ENCODE data around the gene KCNH1.

Gene KCNH1

DNA sequence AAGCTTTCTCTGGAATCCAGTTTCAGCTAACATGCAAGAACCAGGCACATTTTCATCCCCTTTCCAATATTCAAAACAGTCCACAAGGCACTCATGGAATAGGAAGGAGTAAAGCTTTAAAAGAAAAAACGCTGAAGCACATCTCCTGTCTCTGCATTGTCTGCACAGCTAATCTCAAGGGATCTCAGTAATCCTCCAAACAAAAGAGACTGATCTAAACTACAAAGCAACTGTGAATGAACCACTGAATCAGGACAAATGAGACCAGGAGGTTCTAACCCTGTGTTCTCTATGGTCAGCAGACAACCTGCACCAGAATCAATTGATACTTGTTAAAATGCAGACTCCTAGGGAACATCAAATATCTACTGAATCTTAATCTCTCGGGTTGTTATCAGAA is 406.2 kb downstream of the KCNH1 start:
- DNase-seq (ENCODE audit: low read depth in 1 of 2, low spot score in 1 of 2): no peak

DNA sequence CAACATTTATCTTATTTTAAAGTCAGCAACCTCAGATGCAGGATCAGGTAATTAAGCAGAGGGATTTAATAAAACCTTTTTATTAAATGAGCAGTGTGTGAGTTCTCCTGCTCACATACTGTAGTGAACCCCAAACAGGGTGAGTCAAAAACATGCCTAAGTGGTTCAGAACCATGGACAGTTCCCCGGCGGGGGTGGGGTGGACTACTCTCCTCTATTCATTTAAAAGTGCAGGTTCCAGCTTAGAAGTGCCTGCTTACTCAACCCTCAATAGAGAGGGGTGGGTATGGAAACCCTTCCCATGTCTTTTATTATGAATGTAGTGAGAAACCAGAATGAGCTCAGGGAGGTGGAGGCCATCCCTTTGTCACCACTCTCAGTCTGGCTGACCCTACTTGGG is 407.3 kb downstream of the KCNH1 start:
- DNase-seq (ENCODE audit: low read depth in 1 of 2, low spot score in 1 of 2): no peak

DNA sequence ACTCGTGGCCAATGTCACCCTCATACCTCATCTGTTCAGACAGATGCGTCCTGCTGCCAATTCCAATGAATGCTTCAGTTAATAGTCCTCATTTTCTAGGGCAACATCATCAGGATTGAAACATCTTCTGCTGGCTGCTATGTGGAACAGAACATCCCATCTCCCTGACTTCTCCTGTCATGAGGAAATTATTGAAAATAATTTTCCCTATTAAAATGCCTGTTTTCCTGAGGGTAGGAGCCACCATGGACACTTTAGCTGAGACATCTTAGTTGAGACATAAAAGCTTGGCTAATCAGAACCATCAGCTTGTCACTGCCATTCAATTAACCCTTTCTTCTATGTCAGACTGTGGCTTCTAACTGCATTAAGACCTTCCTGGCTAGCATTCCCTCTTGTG is 409.2 kb downstream of the KCNH1 start:
- no peak for DNase-seq (ENCODE audit: low read depth in 1 of 2, low spot score in 1 of 2)

DNA sequence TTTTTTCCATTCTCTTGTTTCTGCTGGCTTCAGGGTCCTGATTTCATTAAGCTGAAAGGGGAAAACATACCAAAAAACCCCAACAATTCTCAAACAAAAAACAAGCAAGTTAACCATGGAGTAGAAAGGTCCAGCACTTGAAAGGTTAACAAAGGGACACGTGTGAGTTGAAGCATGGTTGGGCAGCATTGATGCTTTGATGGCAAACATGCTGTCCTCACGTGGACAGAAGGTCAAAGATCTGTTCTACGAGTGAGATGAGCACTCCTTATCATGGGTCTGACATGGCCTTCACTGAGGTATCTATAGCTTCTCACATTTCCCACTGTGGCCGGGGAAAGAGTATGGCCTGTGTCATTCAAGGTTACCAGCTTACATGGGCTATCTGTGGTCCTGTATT is 410.3 kb downstream of the KCNH1 start:
- no peak for DNase-seq (ENCODE audit: low read depth in 1 of 2, low spot score in 1 of 2)

DNA sequence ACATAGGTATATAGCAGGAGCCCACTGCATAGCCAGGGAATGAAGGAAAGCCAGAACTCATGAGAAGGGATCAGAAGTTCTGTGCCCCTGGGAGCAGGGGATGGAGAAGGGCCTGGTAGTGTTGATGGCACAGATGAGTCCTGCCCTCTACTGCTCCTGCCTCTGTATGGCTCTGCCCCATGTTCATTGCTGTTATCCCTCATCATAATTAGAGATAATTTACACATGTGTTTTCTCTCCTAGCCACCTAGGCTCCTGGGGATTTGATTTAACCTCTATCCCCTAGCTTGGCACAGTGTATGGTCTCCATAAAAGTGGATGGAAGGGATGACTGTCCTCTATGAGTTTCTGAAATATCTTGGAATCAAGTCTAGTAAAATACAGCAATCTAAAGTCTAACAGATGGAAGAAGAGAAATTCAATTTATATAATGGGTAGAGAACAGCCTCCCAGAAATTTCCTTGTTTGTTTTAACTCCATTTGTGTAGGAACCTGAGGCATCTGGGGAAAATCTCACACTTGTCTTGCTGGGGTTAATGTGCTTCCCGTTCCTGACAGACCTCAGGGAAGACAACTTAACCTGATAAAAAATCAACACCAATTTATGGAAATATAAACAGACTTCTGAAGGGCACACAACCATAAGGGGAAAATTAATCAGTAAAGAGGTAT is 411.4 kb downstream of the KCNH1 start:
- DNase-seq (ENCODE audit: low read depth in 1 of 2, low spot score in 1 of 2): no peak

DNA sequence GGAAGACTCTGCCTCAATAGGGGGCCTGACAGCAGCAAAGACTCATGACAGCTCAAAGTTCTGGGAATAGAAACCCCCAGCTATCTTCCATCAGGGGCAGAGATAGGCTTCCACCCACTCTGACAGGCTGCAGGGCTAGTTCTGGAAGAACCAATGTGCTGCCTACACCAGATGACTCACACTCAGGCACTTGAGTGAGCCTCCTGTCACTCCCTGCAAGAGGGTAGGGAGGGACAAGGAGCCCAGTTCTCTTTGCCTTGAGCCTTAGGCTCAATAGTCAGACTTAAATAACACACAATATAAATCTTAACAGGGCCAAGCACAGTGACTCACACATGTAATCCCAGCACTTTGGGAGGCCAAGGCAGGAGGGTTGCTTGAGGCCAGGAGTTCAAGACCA is 418.9 kb downstream of the KCNH1 start:
- DNase-seq (ENCODE audit: low read depth in 1 of 2, low spot score in 1 of 2): no peak

DNA sequence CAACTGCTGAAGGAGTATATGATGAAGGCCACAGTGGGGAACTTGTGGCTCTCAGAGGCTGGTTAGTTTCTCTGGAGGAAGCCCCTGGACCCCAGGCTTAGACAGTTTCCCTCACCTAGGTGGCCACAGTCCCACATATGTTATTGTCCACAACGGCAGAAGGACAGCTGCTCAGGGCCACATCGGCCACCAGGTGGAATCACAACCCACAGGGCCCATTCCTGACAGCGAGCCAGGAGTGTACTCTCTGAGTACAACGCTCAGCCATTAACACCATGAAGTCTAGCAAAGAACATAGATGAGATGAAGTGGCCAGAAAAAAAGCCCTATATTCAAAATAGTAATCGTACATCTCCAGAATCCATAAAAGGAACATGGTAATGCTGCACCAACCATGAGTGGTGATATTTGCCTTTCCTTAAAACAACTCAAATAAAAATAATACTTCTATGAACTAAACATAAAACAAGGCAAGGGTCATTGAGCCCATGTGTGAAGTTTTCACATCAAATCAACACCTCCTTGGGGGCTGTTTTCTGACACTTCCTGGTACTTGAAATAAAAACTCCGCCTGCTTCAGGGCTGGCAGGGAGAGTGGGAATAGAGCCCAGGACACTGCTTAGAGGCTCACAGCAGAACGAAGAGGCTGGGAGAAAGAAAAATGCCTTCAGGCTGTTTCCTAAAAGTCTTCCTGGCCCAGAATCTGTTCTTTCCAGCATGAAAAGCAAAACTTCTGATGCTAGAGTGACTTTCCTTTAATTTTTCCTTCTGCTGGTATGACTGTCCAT is 421.9 kb downstream of the KCNH1 start:
- DNase-seq (ENCODE audit: low read depth in 1 of 2, low spot score in 1 of 2): no peak

DNA sequence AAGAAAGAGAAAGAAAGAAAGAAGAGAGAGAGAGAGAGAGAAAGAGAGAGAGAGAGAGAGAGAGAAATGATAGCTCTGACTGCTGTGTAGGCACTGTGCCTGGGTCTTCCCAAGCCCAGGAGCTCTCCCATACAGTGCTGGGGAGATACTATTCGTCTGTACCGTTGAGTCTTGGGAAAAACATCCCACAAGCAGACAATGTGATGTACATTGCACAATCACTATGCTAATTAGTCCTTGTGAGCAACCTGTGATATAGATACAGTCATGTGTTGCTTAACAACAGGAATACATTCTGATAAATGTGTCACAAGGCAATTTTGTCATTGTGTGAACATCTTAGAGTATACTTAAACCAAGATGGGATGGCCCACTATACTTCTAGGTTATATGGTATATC is 424.2 kb downstream of the KCNH1 start:
- DNase-seq (ENCODE audit: low read depth in 1 of 2, low spot score in 1 of 2): no peak

DNA sequence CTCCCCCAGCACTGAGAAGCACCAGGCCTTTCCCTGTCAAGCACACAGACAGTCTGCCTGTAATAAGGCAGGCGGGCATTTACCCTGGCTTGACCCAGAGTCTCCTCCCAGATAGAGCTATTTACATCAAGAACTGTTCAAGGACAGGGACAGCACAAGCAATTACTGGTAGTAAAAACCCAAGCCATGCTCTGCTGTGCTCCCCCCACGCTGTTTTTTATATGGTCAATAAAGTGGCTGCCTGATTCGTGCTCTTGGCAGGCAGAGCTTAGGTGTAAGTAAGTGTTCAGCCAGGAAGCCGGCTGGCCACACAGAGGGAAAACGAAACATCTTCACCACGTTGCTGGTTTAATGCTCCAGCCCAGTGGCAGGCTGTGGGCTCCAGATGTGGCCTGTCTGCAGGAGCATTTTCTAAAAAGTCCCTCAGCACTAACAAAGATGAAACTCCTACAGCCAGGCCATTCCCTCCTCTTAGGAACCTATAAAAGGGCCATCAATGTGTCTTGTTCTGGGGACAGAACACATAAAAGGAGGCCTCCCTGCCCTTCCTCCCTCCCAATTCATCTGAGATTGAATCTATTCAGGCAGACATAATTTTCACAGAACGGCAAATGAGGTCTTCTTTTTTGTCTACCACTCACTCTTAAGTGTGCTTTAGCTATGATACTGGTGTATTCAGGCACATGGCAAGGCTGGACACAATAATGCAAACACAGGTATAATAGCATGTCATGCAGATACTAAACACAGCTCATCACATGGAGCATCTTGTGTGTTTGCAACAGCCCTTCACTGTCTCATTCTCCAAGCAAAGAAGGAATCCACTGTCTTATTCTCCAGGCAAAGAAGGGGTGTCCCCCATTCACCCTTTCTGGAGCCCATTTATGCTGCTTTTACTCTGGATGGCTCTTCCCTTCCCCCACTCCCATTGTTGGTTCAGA is 426.4 kb downstream of the KCNH1 start:
- DNase-seq (ENCODE audit: low read depth in 1 of 2, low spot score in 1 of 2): no peak

DNA sequence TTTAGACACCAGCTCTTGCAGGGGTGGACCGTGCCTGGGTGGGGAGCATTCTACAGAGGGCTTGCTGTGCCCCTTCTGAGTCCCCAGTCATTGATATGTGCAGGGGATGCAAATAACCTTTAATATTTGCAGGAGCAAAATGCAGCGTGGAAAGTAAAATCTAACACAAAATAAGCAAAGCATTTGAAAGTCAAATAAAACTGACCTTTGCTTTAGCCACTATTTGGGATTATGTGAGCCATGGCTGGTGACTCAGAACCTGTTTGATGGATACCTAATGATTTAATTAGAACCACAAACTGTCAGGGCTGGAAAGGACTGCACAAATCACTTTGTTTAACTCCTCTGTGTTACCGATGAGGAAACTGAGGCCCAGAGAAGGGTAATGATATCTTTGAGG is 427.7 kb downstream of the KCNH1 start:
- DNase-seq (ENCODE audit: low read depth in 1 of 2, low spot score in 1 of 2): no peak

DNA sequence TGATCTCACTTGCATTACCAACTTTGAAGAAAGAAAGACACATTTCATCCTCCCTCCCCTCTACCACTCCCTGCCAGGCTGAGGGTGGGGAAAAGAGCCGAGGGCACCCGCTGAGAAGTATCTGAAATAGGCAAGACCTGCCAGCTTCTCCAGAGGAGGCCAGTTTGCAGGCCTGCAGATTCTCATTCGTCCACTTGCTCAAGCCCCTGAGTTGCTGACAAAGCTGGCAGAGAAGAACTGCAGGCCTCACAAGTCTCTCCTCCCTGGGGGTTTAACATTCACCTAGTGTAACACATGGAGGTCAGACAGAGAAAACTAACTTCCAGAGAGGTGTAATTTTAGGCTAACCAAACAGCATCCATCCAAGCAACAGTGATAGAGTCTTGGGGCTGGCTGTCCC is 428.9 kb downstream of the KCNH1 start:
- DNase-seq (ENCODE audit: low read depth in 1 of 2, low spot score in 1 of 2): no peak

DNA sequence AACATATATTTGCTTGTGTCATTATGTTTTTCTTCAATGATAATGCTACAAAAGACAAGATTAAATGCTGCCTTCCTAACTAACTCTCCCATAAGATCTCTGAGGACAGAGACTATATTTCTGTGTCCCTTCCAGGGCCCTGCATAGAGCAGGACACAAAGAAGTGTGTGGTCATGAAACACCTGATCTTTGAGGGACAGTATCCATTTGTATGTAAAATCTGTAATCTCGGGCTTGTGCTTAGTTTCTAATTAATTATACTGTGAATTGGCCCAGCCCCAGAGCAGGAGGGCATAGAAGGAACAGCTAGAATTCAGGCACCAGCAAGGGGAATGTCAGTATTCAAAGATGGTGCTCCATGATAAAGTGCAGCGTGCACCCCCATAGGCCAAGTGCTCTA is 430.4 kb downstream of the KCNH1 start:
- DNase-seq (ENCODE audit: low read depth in 1 of 2, low spot score in 1 of 2): no peak

DNA sequence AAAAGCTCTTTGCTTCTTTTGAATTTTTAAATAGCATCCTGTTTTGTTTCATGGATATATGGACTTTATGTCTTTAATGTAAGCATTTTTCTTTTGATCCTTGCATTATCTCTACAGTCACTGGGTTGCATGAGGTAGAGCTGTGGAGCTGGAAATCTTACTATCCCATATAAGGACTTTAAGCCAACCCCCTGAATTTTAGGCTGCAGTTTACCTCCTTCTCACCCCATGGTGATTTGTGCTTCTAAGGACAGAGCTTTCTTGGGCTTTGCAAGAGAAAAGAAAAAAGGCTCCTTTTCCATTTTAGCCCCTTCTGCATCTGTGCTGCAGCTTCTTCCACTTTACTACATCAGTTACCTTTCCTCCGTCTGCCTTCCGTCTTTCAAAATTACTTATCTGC is 431.4 kb downstream of the KCNH1 start:
- no peak for DNase-seq (ENCODE audit: low read depth in 1 of 2, low spot score in 1 of 2)

DNA sequence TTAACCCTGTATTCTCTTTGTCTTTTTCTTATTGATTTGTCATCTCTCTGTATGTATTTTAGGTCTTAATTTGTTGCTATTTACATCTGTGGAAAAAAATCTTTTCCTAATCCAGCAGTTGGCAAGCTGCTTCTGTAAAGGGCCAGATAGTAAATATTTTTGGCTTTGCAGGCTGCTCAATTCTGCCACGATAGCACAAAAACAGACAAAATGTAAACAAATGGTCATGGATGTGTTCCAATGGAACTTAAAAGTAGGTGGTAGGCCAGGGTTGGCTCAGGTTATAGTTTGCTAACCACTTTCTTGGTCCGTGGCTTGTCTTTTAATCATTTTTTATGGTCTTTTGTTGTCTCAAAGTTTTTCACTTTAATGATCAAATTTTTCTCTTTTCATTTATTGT is 433.4 kb downstream of the KCNH1 start:
- DNase-seq (ENCODE audit: low read depth in 1 of 2, low spot score in 1 of 2): no peak

DNA sequence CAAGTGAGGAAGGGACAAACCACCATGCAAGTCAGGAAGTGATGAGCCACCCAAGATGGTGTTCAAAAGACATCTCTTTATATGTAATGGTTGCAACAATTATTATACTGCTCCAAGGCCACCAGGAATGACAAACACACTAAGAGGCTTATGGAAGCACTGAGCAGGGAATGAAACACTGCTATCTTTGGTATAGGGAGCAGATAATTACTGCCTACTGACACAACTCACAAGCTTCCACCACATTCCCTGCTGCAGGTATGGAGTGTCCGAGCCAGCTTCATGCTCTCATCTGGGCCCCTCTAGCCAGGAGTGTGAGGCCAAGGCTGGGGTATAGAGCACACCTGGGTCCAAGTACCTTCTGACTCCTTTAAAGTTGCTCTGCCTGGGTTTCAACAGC is 433.9 kb downstream of the KCNH1 start:
- DNase-seq (ENCODE audit: low read depth in 1 of 2, low spot score in 1 of 2): no peak

DNA sequence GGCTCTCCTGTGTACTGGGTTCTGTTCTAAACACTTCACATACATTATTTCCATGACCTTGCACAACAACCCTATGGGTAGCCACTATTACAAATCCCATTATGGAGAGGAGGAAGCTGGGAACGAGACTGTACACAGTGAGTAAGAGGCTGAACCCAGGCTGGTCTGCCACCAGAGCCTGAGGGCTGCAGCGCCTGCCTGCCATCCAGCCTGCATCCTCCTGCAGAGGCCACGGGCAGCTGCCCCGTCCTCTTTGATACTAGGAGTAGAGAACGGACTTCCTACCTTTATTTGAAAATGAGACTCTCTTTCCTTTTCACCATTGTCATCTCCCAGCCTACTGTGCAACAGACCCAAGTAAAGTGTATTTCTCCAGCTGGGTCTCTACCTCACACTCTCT is 435.3 kb downstream of the KCNH1 start:
- no peak for DNase-seq (ENCODE audit: low read depth in 1 of 2, low spot score in 1 of 2)

DNA sequence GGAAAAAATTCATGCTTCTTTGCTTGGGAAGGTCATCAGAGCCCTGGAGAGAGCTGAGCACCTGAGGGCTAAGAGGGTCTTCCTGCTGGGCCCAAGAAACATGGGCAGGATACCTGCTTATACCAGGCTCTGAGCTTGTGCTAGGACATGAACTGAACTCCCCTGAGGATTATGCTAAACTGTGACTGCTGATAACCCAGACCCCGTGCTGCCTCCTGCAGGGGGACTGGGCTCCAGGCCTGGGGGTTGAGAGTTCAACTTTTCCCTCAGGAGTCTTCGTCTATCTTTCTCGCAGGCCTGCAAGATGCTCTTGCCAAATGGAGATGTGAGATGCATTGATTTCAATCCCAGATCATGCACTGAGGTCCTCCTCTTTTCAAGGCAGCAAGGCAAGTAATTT is 436.8 kb downstream of the KCNH1 start:
- DNase-seq (ENCODE audit: low read depth in 1 of 2, low spot score in 1 of 2): no peak

DNA sequence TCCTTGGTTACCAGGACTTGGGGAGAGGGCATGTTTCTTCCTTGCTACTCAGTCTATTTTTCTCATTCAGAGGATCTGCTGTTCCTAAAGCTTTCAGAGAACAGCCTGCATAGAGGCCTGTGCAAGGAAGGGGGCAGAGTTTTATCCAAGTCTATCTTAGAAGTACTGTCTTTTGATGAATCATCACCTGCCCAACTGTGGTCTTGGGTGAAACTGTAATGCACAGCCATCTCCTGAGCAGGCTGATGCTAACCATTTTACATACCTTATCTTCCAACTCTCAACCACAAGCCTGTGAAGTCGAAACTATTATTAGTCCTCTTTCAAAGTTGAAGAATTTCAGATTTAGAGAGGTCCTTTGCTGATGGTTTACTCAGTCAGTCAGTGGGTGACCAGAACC is 437.2 kb downstream of the KCNH1 start:
- no peak for DNase-seq (ENCODE audit: low read depth in 1 of 2, low spot score in 1 of 2)

DNA sequence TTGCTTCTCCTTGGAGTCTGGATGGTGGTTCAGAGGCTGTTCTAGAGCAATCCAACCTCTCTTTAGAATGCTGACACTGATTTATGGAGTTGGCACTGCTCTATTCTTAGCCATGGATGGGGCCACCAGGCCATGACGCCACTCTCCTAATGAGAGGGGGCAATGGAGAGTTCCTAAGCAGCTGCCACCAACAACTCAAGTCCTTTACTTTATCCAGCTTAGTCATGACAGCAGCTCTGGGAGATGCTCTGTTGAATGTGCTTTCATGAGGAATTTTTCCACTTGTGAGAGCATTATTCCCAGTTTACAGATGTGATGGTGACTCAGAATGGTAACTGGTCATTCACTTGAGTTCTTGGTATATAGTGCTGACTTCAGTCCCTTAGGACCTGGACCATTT is 438.9 kb downstream of the KCNH1 start:
- DNase-seq (ENCODE audit: low read depth in 1 of 2, low spot score in 1 of 2): no peak

DNA sequence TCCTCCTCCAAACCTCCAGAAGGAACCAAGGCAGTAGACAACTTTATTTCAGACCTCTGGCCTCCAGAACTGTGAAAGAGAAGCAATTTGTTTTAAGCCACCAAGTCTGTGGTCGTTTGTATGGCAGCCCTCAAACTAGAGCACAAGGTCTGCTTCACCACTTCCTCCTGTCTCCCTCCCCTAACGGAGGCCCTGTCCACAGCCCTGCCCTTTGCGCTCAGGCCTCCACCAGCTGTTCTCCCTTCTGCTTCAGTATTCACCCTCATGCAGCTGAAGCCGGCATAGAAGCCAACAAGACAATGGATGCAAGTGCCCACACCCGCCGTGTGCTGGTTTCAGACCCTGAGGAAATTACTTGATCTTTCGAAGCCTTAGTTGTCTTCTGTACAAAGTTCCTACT is 441.2 kb downstream of the KCNH1 start:
- DNase-seq (ENCODE audit: low read depth in 1 of 2, low spot score in 1 of 2): no peak

DNA sequence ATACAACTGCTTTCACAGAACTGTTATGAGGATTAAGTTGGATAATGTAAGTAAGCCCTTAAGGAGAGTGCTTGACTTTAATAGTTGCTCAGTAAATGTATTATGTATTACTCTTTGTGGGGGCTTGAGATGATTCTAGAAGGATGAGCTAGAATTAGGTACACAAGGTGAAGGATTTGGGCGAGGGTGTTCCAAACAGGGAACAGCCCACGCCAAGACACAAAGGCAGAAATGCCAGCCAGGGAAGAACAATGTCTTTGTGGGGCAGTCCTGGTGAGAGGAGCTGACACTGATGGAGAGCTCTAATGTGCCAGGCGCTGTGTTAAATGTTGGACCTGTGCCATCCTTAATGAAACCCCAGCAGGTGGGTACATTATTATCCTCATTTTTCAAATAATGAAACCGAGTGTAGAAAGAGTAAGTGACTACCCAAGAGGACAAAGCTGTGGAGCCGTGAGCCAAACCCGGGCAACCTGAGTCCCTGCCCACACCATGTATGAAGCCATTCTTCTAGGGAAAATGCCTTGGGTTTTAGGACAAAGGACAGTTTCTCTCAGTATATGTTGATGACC is 442.8 kb downstream of the KCNH1 start:
- no peak for DNase-seq (ENCODE audit: low read depth in 1 of 2, low spot score in 1 of 2)

DNA sequence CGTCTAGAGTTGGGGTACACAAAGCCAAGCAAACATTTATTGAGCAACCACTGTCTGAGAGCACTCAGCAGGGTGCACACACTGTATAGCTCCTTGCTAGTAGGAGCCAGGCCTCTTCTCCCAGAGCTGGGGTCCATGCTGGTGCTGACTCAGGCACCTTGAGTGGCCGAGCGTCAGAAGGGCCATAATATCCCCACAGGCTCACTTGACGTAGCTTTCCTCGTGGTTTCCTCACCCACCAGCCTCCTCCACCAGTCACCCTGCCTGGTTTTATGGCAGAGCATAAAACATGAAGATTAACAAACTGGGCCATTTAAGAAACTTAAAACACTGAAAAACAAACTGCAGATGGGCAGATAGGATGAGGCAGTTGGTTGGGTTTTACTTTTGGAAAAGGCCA is 443.7 kb downstream of the KCNH1 start:
- no peak for DNase-seq (ENCODE audit: low read depth in 1 of 2, low spot score in 1 of 2)
